Stimulated activated CD4-positive, alpha-beta T cell treated with anti-CD3 and anti-CD28 coated beads, Interleukin-4, amount 100 ng/mL, for 1 hour (primary cell): ENCODE data around the gene NRXN2.
"Not testable (repeated sequence)": the region's sequence is repeated elsewhere in the genome, so short reads cannot be mapped to it uniquely, and the experiment has no call there.

ENCODE experiments used
- DNase-seq: peaks from one replicate; pipeline ENCODE4 v3.0.0-alpha.2; 2020

Gene NRXN2

GRCh38 chr11:64561984-64562722, 160.8 kb downstream of the NRXN2 start:
- DNase-seq: no peak

- DNase-seq: not testable (repeated sequence)
Observed at GRCh38 chr11:64561429-64561828, 161.6 kb downstream of the NRXN2 start.

GRCh38 chr11:64560941-64561340, 162.1 kb downstream of the NRXN2 start:
- DNase-seq: no peak

- no peak for DNase-seq
Observed at GRCh38 chr11:64560139-64560771, 162.7 kb downstream of the NRXN2 start.

DNA sequence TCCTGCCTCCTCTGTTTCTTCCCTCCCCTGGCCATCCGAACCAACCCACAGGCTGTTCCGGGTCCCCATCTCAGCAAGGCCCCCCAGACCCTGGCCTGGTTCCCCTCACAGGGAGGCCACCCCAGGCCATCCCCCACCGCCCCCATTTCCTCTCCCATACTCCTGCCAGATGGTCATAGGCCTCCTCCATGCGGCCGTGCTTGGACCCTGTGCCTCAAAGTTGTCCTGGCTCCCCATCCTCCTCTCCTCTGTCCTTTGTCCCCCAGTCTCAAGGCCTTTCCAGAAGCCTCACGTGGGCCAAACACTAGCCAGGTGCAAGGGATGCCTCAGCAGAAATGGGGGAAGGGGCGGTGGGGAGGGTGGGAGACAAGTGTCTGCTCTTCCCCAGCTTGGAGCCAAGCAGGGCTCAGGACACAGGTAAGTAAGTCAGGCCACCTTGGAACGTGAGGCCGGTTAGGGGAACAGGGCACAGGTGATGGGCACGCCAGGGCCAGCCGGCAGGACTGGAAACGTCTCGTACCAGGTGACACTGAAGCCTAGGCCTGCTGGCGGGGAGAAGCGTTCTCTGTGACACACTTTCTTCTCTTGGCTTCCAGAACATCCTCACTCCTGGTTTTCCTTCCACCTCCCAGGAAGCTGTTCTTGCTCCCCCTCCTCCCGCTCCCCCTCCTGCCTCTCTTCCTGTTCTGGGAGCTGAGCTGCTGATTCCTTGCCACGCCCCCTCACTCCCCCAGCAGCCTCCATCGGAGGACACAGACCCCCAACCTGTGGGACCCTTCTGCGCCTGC, 163.5 kb downstream of the NRXN2 start:
- DNase-seq: no peak

- no peak for DNase-seq
Observed at GRCh38 chr11:64558869-64559268, 164.1 kb downstream of the NRXN2 start.

GRCh38 chr11:64558065-64558745, 164.8 kb downstream of the NRXN2 start:
- DNase-seq: no peak

DNA sequence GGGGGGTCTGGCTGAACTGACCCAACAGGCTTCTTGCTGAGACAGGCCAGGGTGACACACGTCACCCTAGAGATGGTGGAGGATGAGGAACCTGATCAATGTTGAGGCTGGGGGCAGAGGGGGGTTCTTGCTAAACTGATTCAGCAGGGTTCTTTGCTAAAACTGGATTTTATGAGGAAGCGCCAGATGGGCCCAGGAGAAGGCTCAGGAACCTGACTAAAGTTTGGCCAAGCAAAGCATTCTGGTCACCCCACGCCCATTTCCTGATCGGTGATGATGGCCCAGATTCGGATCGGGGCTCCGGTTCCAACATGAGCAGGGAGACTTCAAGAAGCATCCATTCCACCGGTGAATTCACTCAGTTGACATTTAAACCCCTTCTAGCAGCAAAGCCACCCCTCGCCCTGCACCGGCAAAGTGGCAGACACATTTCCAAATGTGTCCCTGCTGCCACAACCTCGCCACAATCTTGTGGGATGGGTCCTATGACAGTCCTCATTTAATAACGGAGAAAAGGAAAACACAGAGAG, 166.2 kb downstream of the NRXN2 start:
- no peak for DNase-seq
